LHCN-M2 (cell line): ENCODE results near the gene MRPL45. TPM values are rescaled to one million over a fixed set of nuclear protein-coding genes. Genes with fewer than 3 reads are reported as not detected.

Experiments
- total RNA-seq: library from RNA; depleted of rRNA; stranded (reverse); fragments of >200 nt; gene quantifications from 2 replicates; pipeline ENCODE4 v1.2.3, GENCODE V29; 2014; rRNA removed

The MRPL45 gene
- total RNA-seq, 1 experiment from 2014 or later: 40.3 TPM

Other genes starting within 250 kb of the MRPL45 start
- 0.51 and 0.69 TPM in 2 replicates for gene TBC1D3C, start 228.5 kb upstream of the MRPL45 start, total RNA-seq
- not detected in 2 replicates for gene TBC1D3E, start 169.2 kb upstream of the MRPL45 start, total RNA-seq
- gene TBC1D3, start 104.6 kb upstream of the MRPL45 start, total RNA-seq: not detected in 2 replicates
- under 0.01 TPM in 1 of 2 replicates, not detected in the other for gene GPR179, start 46.8 kb downstream of the MRPL45 start, total RNA-seq
- 9.4 and 10.1 TPM in 2 replicates for gene SOCS7, start 54.7 kb downstream of the MRPL45 start, total RNA-seq
- 20.8 and 31.7 TPM in 2 replicates for gene ARHGAP23, start 131.3 kb downstream of the MRPL45 start, total RNA-seq